Stimulated activated CD8-positive, alpha-beta memory T cell treated with anti-CD3 and anti-CD28 coated beads, Interleukin-15, amount 100 ng/mL, for 48 hours (primary cell): ENCODE results near the gene GPR179.
A peak's percentile ranks its signal among the peaks of the same experiment; 100 is the strongest.
"Not testable (repeated sequence)": the region's sequence is repeated elsewhere in the genome, so short reads cannot be mapped to it uniquely, and the experiment has no call there.

ENCODE experiments used
- DNase-seq, 2 donors: peaks; one replicate each; pipeline ENCODE4 v3.0.0-alpha.2; 2020; ENCODE audit warnings: low read depth in 2 of 2

GPR179 gene

GRCh38 chr17:38324772-38325171 lies 19.0 kb downstream of the GPR179 start:
- DNase-seq = no peak

GRCh38 chr17:38324141-38324697 lies 19.5 kb downstream of the GPR179 start:
- no peak for DNase-seq

- no peak for DNase-seq
Measured at GRCh38 chr17:38322897-38323296, 20.9 kb downstream of the GPR179 start.

- DNase-seq = peak; percentile 38 to 44
Measured at GRCh38 chr17:38322156-38322779, 21.5 kb downstream of the GPR179 start.

- DNase-seq = no peak
Measured at GRCh38 chr17:38320482-38320881, 23.3 kb downstream of the GPR179 start.

- DNase-seq = no peak
Measured at GRCh38 chr17:38317081-38317480, 26.7 kb downstream of the GPR179 start.

GRCh38 chr17:38315497-38315896 lies 28.3 kb downstream of the GPR179 start:
- DNase-seq = no peak

GRCh38 chr17:38296834-38297517 lies 46.8 kb downstream of the GPR179 start, which contains the start of gene MRPL45:
MRPL45 (plus strand) TSS chr17:38297168; CDS start chr17:38297184, 16 bp downstream.
- DNase-seq = peak; percentile 94 to 95

GRCh38 chr17:38295602-38296365 lies 48.0 kb downstream of the GPR179 start:
- not testable (repeated sequence) for DNase-seq

- not testable (repeated sequence) for DNase-seq
Measured at GRCh38 chr17:38289760-38290159, 54.0 kb downstream of the GPR179 start.

- DNase-seq = not testable (repeated sequence)
Measured at GRCh38 chr17:38288217-38288827, 55.4 kb downstream of the GPR179 start.

- DNase-seq = peak in 1 of 2 donors; percentile 26
Measured at GRCh38 chr17:38286501-38287091, 57.2 kb downstream of the GPR179 start.

- not testable (repeated sequence) for DNase-seq
Measured at GRCh38 chr17:38285994-38286393, 57.8 kb downstream of the GPR179 start.
